GM21576 (cell line): ENCODE data around the gene CNNM4.
"Not testable (repeated sequence)": the region's sequence is repeated elsewhere in the genome, so short reads cannot be mapped to it uniquely, and the experiment has no call there.

Experiments used
- ATAC-seq: cut with Tn5 transposase; IDR thresholded peaks from one replicate; pipeline ENCODE4 v1.9.1; 2021; ENCODE audit warnings: mild to moderate bottlenecking, moderate library complexity; ENCODE audit not compliant: unreplicated experiment

The CNNM4 gene

DNA sequence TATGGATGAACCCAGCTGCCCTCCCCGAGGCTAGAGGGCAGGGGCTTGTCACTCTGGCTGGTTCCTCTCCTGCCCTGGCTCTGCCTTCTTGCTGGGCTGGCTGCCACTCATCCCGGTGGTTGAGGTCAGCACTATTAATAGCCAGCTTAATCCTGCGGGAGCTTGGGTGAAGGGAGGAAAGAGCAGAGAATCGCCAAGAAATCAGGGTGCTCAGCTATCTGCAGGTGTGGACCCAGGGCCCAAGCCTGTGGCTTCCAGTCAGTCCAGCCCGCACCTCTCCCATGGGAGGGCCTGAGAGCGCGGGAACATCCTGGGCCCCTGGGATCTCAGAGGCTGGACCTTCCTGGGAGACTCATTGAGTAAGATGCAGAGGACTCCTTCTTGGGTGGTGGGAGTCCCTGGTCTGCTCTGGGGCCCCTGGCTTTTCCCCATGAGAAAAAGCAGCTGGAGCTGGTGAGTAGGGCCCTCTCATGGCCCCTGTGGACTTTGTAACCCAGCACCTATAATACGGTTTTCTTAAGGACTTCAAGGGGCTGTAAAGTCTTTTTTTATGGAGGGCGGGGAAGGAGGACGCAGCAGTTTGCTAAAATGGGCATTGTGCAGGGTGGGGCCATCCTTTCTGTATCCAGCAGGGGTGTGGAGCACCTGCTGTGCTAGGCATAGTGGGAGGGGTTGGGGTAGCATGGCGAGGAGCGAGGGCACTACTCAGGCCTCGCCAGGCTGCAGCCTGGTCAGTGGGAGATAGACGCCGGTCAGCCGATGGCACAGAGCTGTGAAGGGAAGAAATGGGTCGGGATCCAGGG, 27.9 kb downstream of the CNNM4 start:
- ATAC-seq, result no peak

- ATAC-seq, result no peak
Measured at GRCh38 chr2:96789245-96789617, 28.5 kb downstream of the CNNM4 start.

GRCh38 chr2:96792772-96793749, 32.4 kb downstream of the CNNM4 start:
- no peak for ATAC-seq

- no peak for ATAC-seq
Measured at GRCh38 chr2:96795076-96795475, 34.4 kb downstream of the CNNM4 start.

GRCh38 chr2:96796497-96796896, 35.8 kb downstream of the CNNM4 start:
- ATAC-seq, result not testable (repeated sequence)

GRCh38 chr2:96797066-96797625, 36.4 kb downstream of the CNNM4 start:
- ATAC-seq, result no peak

GRCh38 chr2:96798733-96799622, 38.3 kb downstream of the CNNM4 start:
- no peak for ATAC-seq

GRCh38 chr2:96799623-96799935, 38.9 kb downstream of the CNNM4 start:
- ATAC-seq, result no peak

GRCh38 chr2:96800061-96801004, 39.6 kb downstream of the CNNM4 start:
- no peak for ATAC-seq

DNA sequence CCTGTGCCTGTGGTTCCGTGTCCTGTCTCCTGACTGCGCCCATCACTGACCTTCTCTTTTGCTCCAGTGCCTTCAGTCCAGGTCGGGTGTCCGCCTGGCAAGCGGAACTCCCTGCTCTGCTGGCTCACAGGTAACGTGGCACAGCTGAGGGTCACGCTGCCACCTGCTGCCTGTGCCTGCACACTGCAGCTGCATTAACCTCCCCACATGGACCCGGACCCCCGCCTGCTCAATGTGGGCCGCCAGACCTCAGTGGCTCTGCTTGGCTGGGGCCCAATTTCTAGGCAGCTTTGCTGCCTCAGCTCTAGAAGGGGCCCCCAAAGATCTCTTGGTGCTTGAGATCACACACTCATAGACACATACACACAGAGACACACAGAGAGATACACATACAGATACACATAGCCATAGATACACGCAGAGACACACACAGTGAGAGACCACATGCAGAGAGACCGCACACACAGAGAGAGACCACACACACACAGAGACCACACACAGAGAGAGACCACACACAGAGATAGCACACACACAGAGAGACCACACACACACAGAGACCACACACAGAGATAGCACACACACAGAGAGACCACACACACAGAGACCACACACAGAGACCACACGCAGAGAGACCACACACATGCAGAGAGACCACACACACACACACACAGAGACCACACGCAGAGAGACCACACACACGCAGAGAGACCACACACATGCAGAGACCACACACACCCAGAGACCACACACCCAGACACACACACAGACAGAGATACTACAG, 40.5 kb downstream of the CNNM4 start:
- no peak for ATAC-seq

DNA sequence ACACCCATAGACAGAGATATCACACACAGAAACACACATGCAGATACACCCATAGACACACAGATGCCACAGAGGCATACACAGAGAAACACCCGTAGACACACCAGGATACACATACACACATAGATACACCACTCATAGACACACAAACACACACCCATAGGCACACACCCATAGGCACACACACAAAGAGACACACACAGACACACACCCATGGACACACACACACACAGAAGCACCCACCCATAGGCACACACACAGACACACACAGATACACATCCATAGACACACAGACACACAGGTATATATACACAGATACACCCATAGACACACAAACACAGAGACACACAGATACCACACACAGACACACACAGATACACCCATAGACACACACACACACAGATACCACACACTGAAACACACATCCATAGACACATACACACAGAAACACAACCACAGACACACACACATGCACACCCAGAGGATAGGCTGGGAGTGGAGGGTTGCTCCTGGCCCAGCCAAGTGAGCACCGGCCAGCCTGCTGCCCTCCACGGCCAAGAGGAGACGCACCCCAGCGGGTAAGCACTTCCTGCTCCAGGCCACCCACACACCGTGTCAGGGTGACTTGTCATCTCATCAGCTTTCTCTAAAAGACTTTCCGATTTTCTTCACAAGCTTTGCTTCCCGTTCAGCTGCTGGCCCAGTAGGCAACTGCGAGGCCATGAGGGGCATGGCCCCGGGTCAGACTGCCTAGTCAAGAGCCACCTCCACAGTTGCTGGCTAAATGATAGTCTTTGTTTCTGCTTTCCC, 41.3 kb downstream of the CNNM4 start:
- peak; percentile 53 for ATAC-seq

DNA sequence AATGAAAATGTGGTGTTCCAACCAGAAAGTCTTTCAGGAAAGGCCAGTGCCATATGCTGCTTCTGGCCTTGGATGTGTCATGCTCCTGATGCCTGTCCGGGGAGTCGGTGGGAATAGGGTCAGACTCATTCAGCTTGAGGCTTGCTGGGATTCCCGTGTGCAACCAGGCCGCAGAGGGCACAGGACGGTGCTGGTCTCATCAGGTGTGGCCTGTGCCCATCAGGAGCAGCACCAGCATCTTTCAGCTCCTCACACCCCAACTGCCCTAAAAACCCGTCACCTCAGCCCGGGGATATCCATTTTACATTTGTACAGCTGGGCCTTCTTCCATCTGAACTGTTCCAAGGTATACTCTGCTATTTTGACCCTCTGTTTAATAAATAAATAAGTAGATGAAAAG, 42.0 kb downstream of the CNNM4 start:
- ATAC-seq, result no peak

DNA sequence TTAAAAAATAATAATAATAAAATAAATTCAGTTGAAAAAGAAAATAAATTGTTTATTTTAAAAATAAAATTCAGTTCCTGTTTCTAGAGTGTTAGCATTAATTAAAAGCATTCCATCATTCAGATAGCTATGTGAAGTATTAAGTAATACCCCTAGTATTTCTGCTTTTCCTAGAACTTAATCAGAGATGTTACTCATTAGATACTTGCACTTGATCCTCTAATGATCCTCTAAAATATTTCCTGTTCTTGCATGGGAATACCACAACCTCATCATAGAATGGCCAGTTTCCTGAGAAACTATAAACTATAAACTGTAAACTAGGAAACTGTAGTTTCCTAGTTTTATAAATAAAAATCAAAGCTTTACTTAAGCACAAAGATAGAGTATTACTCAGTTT, 44.3 kb downstream of the CNNM4 start:
- no peak for ATAC-seq

DNA sequence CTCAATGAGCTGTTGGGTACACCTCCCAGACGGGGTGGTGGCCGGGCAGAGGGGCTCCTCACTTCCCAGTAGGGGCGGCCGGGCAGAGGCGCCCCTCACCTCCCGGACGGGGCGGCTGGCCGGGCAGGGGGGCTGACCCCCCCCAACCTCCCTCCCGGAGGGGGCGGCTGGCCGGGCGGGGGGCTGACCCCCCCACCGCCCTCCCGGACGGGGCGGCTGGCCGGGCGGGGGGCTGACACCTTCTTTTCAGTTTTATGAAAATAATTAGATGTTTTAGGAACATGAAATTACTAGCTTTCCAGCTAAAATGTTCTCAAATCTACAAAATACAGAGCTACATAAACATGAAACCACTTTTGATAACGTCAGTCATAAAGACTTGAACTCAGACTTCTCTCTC, 45.2 kb downstream of the CNNM4 start:
- not testable (repeated sequence) for ATAC-seq

GRCh38 chr2:96806468-96807126, 45.9 kb downstream of the CNNM4 start:
- no peak for ATAC-seq

DNA sequence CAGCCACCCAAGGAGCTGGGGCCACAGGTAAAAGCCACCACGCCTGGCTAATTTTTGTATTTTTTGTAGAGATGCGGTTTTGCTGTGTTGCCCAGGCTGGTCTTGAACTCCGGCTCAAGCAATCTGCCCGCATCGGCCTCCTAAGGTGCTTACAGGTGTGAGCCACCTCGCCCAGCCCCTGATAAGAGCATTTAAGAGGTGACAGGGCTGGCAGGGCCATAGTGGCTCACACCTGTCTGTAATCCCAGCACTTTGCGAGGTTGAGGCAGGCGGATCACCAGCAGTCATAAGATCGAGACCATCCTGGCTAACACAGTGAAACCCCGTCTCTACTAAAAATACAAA, 46.4 kb downstream of the CNNM4 start:
- no peak for ATAC-seq

GRCh38 chr2:96808176-96808837, 47.6 kb downstream of the CNNM4 start:
- no peak for ATAC-seq
